ENCODE data around the gene PLA2G4A. TPM values are rescaled to one million over a fixed set of nuclear protein-coding genes. Genes with fewer than 3 reads are reported as not detected.

The PLA2G4A gene
- total RNA-seq, 2 donors from 2014 or later: 3.1 to 6.3 TPM

DNA sequence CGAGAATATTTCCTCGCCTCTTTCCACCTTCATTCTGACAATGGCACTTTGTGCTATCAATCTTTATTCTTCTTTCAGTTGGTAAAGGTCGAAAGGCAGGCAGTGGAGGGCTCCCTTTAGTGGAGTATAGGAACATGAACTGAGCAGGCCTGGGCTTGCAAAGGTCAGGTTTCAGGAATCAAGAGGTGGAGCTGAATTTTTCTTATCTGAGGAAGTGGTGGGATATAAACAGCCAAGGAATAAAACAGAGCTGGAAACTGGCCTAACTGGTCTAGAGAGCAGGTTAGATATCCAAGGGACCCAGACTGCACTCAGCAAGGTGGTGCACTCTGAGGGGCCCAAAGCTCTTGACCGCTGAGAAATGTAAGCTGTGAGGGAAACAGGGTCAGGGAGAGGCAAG is 99.1 kb downstream of the PLA2G4A start:
- Histone ChIP-seq H3K27ac (no peak overlapping the region), H3K9me3 (no peaks in the 10 kb centered on the region), H3K27me3 (no peaks in the 10 kb centered on the region), H3K4me3 (no peak overlapping the region), H3K9ac (ENCODE audit: low read depth in 2 of 2, low read length in 2 of 2) (no peak overlapping the region), H3K4me1 (no peaks in the 10 kb centered on the region), H3K36me3 (no peaks in the 10 kb centered on the region)
- intact Hi-C loops (cut with DNase I): no loop called here
- TF ChIP-seq, protein P1, sequence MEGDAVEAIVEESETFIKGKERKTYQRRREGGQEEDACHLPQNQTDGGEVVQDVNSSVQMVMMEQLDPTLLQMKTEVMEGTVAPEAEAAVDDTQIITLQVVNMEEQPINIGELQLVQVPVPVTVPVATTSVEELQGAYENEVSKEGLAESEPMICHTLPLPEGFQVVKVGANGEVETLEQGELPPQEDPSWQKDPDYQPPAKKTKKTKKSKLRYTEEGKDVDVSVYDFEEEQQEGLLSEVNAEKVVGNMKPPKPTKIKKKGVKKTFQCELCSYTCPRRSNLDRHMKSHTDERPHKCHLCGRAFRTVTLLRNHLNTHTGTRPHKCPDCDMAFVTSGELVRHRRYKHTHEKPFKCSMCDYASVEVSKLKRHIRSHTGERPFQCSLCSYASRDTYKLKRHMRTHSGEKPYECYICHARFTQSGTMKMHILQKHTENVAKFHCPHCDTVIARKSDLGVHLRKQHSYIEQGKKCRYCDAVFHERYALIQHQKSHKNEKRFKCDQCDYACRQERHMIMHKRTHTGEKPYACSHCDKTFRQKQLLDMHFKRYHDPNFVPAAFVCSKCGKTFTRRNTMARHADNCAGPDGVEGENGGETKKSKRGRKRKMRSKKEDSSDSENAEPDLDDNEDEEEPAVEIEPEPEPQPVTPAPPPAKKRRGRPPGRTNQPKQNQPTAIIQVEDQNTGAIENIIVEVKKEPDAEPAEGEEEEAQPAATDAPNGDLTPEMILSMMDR (IDR thresholded peaks at IDR 0.05): no peak
- DNase-seq: no peak

- DNase-seq: no peak
- Histone ChIP-seq H3K27me3 (no peaks in the 10 kb centered on the region), H3K4me3 (no peak overlapping the region), H3K4me1 (no peaks in the 10 kb centered on the region), H3K27ac (no peak overlapping the region), H3K36me3 (no peaks in the 10 kb centered on the region), H3K9ac (ENCODE audit: low read depth in 2 of 2, low read length in 2 of 2) (no peak overlapping the region), H3K9me3 (no peaks in the 10 kb centered on the region)
- intact Hi-C loops (cut with DNase I): no loop called here
- TF ChIP-seq, protein P1 (IDR thresholded peaks at IDR 0.05): no peak
Measured at GRCh38 chr1:186930238-186930637, 101.5 kb downstream of the PLA2G4A start.

- H3K4me1 ChIP-seq: no peaks in the 10 kb centered on the region
- DNase-seq: no peak
- no peaks in the 10 kb centered on the region for H3K9me3 ChIP-seq
- no peak overlapping the region for H3K27ac ChIP-seq
- intact Hi-C loops (cut with DNase I): no loop called here
- H3K27me3 ChIP-seq: no peaks in the 10 kb centered on the region
- no peaks in the 10 kb centered on the region for H3K36me3 ChIP-seq
- TF ChIP-seq, protein P1 (IDR thresholded peaks at IDR 0.05): no peak
- H3K9ac ChIP-seq (ENCODE audit: low read depth in 2 of 2, low read length in 2 of 2): no peak overlapping the region
- H3K4me3 ChIP-seq: no peak overlapping the region
Measured at GRCh38 chr1:186937016-186937670, 108.4 kb downstream of the PLA2G4A start.

DNA sequence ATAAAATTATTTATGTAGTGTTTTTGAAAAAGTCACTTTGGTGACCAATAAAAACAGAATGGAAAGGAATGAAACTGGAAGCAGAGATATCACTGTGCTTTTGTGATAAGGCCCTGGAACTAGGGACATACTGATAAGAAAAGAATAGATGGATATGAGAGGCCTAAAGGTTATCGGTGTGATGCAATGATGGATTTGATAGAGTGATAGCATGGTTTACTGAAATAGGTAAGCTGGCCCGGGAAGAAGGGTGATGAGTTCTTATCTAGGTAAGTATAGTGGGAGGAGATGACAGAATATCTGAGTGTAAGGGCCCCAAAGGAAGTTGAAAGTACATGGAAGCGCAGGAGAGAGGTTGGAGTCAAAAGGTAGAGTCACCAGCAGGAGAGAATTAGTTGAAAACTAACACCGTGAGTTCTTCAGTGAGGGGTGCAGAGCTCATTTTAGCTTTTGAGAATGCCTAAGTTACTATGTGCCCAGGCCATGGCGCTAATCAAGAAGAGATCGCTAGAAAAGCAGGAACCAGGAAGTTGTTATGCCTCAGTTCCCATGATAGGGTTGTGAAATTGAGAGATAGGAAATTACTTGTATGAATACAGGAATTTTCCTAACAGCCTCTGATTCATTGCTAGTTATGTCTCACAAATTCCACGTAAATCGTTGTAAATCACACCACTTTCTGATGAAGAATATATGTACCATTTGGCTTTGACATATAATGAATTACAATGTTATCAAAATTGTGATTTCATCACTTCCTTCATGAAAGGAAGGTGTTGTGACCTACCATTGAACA is 115.3 kb downstream of the PLA2G4A start:
- Histone ChIP-seq H3K4me3 (no peak overlapping the region), H3K36me3 (no peaks in the 10 kb centered on the region), H3K9me3 (no peaks in the 10 kb centered on the region), H3K27me3 (no peaks in the 10 kb centered on the region), H3K4me1 (no peaks in the 10 kb centered on the region), H3K27ac (no peak overlapping the region), H3K9ac (ENCODE audit: low read depth in 2 of 2, low read length in 2 of 2) (no peak overlapping the region)
- intact Hi-C loops (cut with DNase I): no loop called here
- TF ChIP-seq, protein P1 (IDR thresholded peaks at IDR 0.05): no peak
- no peak for DNase-seq

GRCh38 chr1:186945146-186945545 is 116.4 kb downstream of the PLA2G4A start:
- no peaks in the 10 kb centered on the region for H3K9me3 ChIP-seq
- no peaks in the 10 kb centered on the region for H3K4me1 ChIP-seq
- no peak overlapping the region for H3K9ac ChIP-seq (ENCODE audit: low read depth in 2 of 2, low read length in 2 of 2)
- H3K27ac ChIP-seq: no peak overlapping the region
- intact Hi-C loops (cut with DNase I): no loop called here
- no peak for DNase-seq
- no peaks in the 10 kb centered on the region for H3K36me3 ChIP-seq
- no peak overlapping the region for H3K4me3 ChIP-seq
- TF ChIP-seq, protein P1 (IDR thresholded peaks at IDR 0.05): no peak
- H3K27me3 ChIP-seq: no peaks in the 10 kb centered on the region
